GM12891 (cell line): ENCODE results near the gene SLC6A4.
A peak's percentile ranks its signal among the peaks of the same experiment; 100 is the strongest.

Experiments
- DNase-seq: peaks from one replicate; pipeline ENCODE4 v3.0.0; 2011; ENCODE audit warnings: low spot score; ENCODE audit not compliant: insufficient read length
- FAIRE-seq: peaks from 2 replicates; lab custom pipeline; 2011; peaks lifted over from hg19 to GRCh38; lab: Jason Lieb, UNC
- PAX5 ChIP-seq: IDR thresholded peaks from 2 replicates; pipeline ENCODE4 v1.6.1; 2011; ENCODE audit warnings: low read length, moderate library complexity, mild to moderate bottlenecking; ENCODE audit not compliant: insufficient read depth, severe bottlenecking
- POLR2A ChIP-seq: IDR thresholded peaks from 2 replicates; pipeline ENCODE4 v1.6.1; 2011; ENCODE audit warnings: low read depth, low read length, control low read depth
- POLR2AphosphoS5 ChIP-seq: IDR thresholded peaks from 2 replicates; pipeline ENCODE4 v1.6.1; 2011; ENCODE audit warnings: low read depth, low read length, control low read depth
- POU2F2 ChIP-seq: IDR thresholded peaks from 2 replicates; pipeline ENCODE4 v1.6.1; 2011; ENCODE audit warnings: low read depth, mild to moderate bottlenecking, control low read depth, low read length, moderate library complexity
- SPI1 ChIP-seq: IDR thresholded peaks from 2 replicates; pipeline ENCODE4 v1.6.1; 2011; ENCODE audit warnings: low read depth, low read length, control low read depth
- TAF1 ChIP-seq: IDR thresholded peaks from 2 replicates; pipeline ENCODE4 v1.6.1; 2011; ENCODE audit warnings: low read depth, low read length, control low read depth

Gene SLC6A4

DNA sequence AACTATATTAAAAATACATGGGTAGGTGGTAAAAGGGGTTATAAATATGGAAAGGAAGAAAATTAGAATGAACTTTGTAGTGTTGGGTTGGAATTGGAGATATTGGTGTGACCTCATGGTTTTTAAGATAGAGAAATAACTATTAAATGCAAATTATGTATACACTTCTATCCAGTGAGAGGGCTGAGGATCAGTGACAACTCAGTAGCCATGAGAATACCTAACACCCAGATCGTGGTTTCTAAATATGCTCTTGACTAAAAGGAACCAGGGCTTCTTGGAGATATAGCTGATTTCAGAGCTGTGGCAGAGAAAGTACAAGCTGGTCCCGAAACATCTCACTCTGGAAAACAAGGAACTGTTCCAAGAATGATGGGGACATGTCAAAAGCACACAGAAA lies 44.4 kb downstream of the SLC6A4 start:
- FAIRE-seq (no peak), DNase-seq (no peak)
- TF ChIP-seq PAX5: no peak
- TF ChIP-seq TAF1: no peak
- no peak for TF ChIP-seq POLR2A
- no peak for TF ChIP-seq POLR2AphosphoS5
- no peak for TF ChIP-seq POU2F2

DNA sequence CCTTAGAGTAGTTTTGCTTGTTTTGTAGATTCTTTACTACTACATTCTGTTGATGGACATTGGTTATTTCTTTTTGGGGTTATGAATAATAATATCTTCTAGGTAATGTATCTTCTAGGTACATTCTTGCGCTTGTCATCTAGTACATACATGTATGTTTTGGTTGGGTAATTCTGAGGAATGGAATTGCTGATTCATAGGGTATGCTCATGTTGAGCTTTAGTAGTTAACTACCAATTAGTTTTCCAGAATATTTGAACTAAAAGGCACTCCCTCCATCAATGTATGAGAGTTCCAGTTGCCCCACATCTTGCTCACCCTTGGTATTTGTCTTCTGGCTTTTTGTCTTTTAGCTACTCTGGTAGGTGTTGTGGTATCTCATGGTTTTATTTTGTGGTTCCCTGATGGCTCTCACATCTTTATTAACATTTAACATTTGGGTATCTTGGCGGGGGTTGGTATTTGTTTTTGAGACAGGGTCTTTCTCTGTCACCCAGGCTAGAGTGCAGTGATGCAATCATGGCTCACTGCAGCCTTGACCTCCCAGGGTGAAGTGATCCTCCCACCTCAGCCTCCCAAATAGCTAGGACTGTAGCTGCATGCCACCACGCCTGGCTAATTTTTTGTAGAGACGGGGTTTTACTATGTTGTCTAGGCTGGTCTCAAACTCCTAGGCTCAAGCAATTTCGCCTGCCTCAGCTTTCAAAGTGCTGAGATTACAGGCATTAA lies 47.1 kb downstream of the SLC6A4 start:
- DNase-seq (no peak), FAIRE-seq (no peak)
- no peak for TF ChIP-seq PAX5
- no peak for TF ChIP-seq SPI1
- no peak for TF ChIP-seq POLR2A
- TF ChIP-seq POU2F2: no peak
- no peak for TF ChIP-seq TAF1
- no peak for TF ChIP-seq POLR2AphosphoS5

- TF ChIP-seq PAX5 (no peak), POU2F2 (no peak), SPI1 (no peak), POLR2AphosphoS5 (no peak), TAF1 (no peak), POLR2A (no peak)
- DNase-seq (no peak), FAIRE-seq (no peak)
These were observed 47.9 kb downstream of the SLC6A4 start for GRCh38 chr17:30187573-30187972.

GRCh38 chr17:30186761-30187160 lies 48.7 kb downstream of the SLC6A4 start:
- FAIRE-seq (no peak), DNase-seq (no peak)
- TF ChIP-seq SPI1: no peak
- no peak for TF ChIP-seq PAX5
- TF ChIP-seq TAF1: no peak
- TF ChIP-seq POLR2AphosphoS5: no peak
- no peak for TF ChIP-seq POLR2A

GRCh38 chr17:30176855-30177254 lies 58.6 kb downstream of the SLC6A4 start:
- no peak for FAIRE-seq
- no peak for DNase-seq
- TF ChIP-seq SPI1: no peak
- no peak for TF ChIP-seq POU2F2
- no peak for TF ChIP-seq PAX5
- no peak for TF ChIP-seq POLR2A
- no peak for TF ChIP-seq TAF1
- no peak for TF ChIP-seq POLR2AphosphoS5

GRCh38 chr17:30174556-30174955 lies 60.9 kb downstream of the SLC6A4 start:
- FAIRE-seq (no peak), DNase-seq (no peak)
- no peak for TF ChIP-seq POLR2AphosphoS5

DNA sequence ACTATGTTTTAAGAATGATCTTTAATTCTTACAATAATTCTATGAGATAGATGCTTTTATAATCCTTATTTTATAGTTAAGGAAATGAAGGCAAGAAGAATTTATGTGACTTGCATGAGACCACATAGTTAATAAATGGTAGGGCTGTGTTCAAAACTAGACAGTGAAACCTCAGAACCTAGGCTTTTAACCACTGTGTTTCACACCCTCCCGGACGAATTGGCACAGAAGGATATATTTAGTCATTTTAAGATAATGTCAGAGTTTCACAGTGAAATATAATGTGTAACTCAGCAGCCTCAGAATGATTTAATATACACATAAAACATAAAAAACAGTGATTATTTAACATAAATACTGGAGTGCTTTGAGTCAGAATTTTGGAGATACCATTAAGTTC lies 61.8 kb downstream of the SLC6A4 start:
- no peak for TF ChIP-seq POU2F2
- TF ChIP-seq TAF1: no peak
- TF ChIP-seq POLR2AphosphoS5: no peak
- TF ChIP-seq PAX5: no peak
- TF ChIP-seq SPI1: no peak
- no peak for TF ChIP-seq POLR2A
- FAIRE-seq: peak; percentile 13
- DNase-seq: peak; percentile 18

DNA sequence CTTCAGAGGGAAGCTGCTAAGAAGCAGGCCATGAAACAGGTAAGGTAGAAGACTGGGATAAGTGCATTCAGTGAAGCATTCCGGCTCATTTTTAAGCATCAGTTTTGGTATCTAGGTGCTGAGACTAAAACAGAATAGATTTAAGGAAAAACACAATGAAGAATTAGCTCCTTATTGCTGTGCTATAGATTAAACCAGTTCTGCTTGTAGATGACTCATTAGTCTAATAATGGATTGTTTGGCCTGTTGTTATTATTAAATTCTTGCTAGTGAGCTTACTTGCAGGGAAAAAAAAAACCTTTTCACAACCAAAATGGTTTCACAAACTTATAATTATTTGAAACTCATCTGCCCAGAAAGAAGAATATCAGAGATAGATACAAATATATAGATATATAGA lies 62.9 kb downstream of the SLC6A4 start:
- DNase-seq: no peak
- TF ChIP-seq SPI1 (no peak), POU2F2 (no peak), TAF1 (no peak), PAX5 (no peak), POLR2AphosphoS5 (no peak), POLR2A (no peak)
- FAIRE-seq: no peak

DNA sequence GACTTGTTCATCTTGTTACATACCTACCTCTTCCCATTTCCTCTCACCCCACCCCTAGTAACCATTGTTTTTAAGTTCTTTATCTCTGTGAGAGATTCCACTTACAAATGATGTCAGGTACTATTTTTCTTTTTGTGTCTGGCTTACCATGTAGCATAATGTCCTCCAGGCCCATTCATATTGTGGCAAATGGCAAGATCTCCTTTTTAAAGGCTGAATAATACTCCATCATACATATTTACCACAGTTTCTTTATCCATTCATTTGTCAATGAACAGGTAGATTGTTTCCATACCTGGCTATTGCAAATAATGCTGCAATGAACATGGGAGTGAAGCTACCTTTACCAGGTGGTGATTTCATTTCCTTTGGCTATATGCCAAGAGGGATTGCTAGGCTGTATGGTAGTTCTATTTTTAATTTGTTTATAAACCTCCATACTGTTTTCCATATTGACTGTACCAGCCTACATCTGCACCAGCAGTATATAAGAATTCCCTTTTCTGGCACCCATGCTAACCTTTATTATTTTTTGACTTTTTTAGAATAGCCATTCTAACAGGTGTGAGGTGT lies 65.0 kb downstream of the SLC6A4 start:
- FAIRE-seq: no peak
- no peak for DNase-seq

DNA sequence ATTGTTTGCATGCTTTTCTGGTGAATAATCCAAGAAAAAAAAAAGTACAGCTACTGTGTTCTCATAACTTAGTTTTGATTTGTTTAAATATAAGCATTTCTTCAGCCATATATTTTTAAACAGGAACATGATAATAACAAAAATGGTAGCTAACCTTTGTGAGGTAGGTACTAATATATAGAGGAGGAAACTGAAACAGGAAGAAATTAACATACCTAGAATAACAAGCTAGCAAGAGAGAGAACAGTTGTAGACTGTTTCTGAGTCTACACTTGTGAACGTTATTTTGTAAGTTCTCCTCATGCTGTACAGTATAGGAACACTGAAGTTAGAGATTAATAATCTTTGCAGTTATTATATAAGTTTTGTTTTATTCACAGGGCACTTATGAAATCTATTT lies 69.5 kb downstream of the SLC6A4 start:
- TF ChIP-seq SPI1 (no peak), PAX5 (no peak), TAF1 (no peak), POLR2AphosphoS5 (no peak), POU2F2 (no peak), POLR2A (no peak)
- DNase-seq (no peak), FAIRE-seq (no peak)

More for the DNA sequence above, 65.0 kb downstream of the SLC6A4 start:
- no peak for TF ChIP-seq TAF1
- TF ChIP-seq POU2F2: no peak
- TF ChIP-seq POLR2AphosphoS5: no peak
- TF ChIP-seq SPI1: no peak
- TF ChIP-seq PAX5: no peak
- TF ChIP-seq POLR2A: no peak

GRCh38 chr17:30165147-30165546 lies 70.3 kb downstream of the SLC6A4 start:
- no peak for DNase-seq
- TF ChIP-seq POLR2AphosphoS5: no peak
- peak; percentile 37; the same call in 1 of the 2 replicates for TF ChIP-seq SPI1
- peak; percentile 69 for FAIRE-seq
